Dermis microvascular lymphatic vessel endothelial cell (primary cell): ENCODE data around the gene TBC1D20. TPM values are rescaled to one million over a fixed set of nuclear protein-coding genes. Genes with fewer than 3 reads are reported as not detected.

ENCODE experiments used
- DNase-seq, 2 donors: peaks; one replicate each; pipeline versions ENCODE4 v3.0.0 to v3.0.0-alpha.2; 2010; ENCODE audit warnings: low read depth in 2 of 2
- total RNA-seq: library from RNA; depleted of rRNA; stranded (reverse); fragments of >200 nt; gene quantifications from 2 replicates; pipeline ENCODE4 v1.2.1, GENCODE V29; 2014

TBC1D20 gene
- total RNA-seq, 1 donor from 2014 or later, result 15.8 TPM

- no peak for DNase-seq
Measured at GRCh38 chr20:420721-421574, 41.4 kb downstream of the TBC1D20 start.

- no peak for DNase-seq
Measured at GRCh38 chr20:420166-420620, 42.1 kb downstream of the TBC1D20 start.

- no peak for DNase-seq
Measured at GRCh38 chr20:419556-420165, 42.7 kb downstream of the TBC1D20 start.

GRCh38 chr20:418858-419365, 43.4 kb downstream of the TBC1D20 start:
- DNase-seq, result no peak

GRCh38 chr20:417801-418342, 44.5 kb downstream of the TBC1D20 start:
- DNase-seq, result no peak

- no peak for DNase-seq
Measured at GRCh38 chr20:416950-417800, 45.2 kb downstream of the TBC1D20 start.

- no peak for DNase-seq
Measured at GRCh38 chr20:415820-416322, 46.5 kb downstream of the TBC1D20 start.

- no peak for DNase-seq
Measured at GRCh38 chr20:414161-414560, 48.2 kb downstream of the TBC1D20 start.

- no peak for DNase-seq
Measured at GRCh38 chr20:412081-412480, 50.3 kb downstream of the TBC1D20 start.

- DNase-seq, result no peak
Measured at GRCh38 chr20:409697-410559, 52.4 kb downstream of the TBC1D20 start.

- peak in 1 of 2 donors; percentile 12 for DNase-seq
Measured at GRCh38 chr20:408843-409696, 53.3 kb downstream of the TBC1D20 start.

- peak; percentile 46 to 78 for DNase-seq
Measured at GRCh38 chr20:407953-408842, 54.1 kb downstream of the TBC1D20 start, which contains the start of gene RBCK1. TSS of gene RBCK1 (plus strand) at chr20:408299. CDS start at chr20:408758, 459 bp downstream.

GRCh38 chr20:407133-407952, 55.0 kb downstream of the TBC1D20 start:
- DNase-seq, result peak; percentile 36 to 81

GRCh38 chr20:406200-407132, 55.9 kb downstream of the TBC1D20 start:
- DNase-seq, result no peak

GRCh38 chr20:404088-404487, 58.2 kb downstream of the TBC1D20 start:
- DNase-seq, result no peak

GRCh38 chr20:403582-403957, 58.8 kb downstream of the TBC1D20 start:
- DNase-seq, result no peak
